K562 (cell line): ENCODE data around the gene OR10A3. TPM values are rescaled to one million over a fixed set of nuclear protein-coding genes. Genes with fewer than 3 reads are reported as not detected.

ENCODE experiments used
- BMI1 ChIP-seq: fragments of 150-350 bp; IDR thresholded peaks from 2 replicates; pipeline ENCODE4 v1.6.1; 2014; ENCODE audit warnings: low read length
- EP400 ChIP-seq: fragments of 450-650 bp; IDR thresholded peaks from 2 replicates; pipeline ENCODE4 v1.6.1; 2017; ENCODE audit warnings: antibody characterized with exemption, mild to moderate bottlenecking, moderate library complexity
- ETV1 ChIP-seq: fragments of 450-650 bp; conservative IDR thresholded peaks from 2 replicates; pipeline ENCODE4 v1.6.1; 2016; ENCODE audit warnings: missing genetic modification characterization, control low read depth, low read depth, missing compliant biosample characterization
- FOXK2 ChIP-seq, 2 experiments: fragments of 450-650 bp; IDR thresholded peaks in 1 of 2; conservative IDR thresholded peaks in 1 of 2; 2 replicates each; pipeline ENCODE4 v1.6.1; 2016; ENCODE audit warnings: low read depth in 2 of 2, mild to moderate bottlenecking in 1 of 2
- NKRF ChIP-seq: fragments of 450-650 bp; IDR thresholded peaks from 2 replicates; pipeline ENCODE4 v1.6.1; 2016; ENCODE audit warnings: borderline replicate concordance
- NR2F6 ChIP-seq: fragments of 450-650 bp; formaldehyde crosslinking; IDR thresholded peaks from 2 replicates; pipeline ENCODE4 v1.4.0; 2020; ENCODE audit warnings: mild to moderate bottlenecking
- RBM39 ChIP-seq: fragments of 200-400 bp; formaldehyde crosslinking; optimal IDR thresholded peaks from 2 replicates; pipeline ENCODE3; 2018; ENCODE audit warnings: low read depth, low read length
- ZBTB40 ChIP-seq, 2 experiments: fragments of 450-650 bp in 1 of 2; sonication (generic) in 1 of 2; formaldehyde crosslinking in 1 of 2; IDR thresholded peaks; 2 replicates each; pipeline versions ENCODE4 v1.7.1 to v1.9.0; 2016 to 2022; ENCODE audit warnings: inconsistent platforms in 1 of 2, mild to moderate bottlenecking in 1 of 2, missing genetic modification reagents in 1 of 2
- ZNF24 ChIP-seq: fragments of 450-650 bp; IDR thresholded peaks from 2 replicates; pipeline ENCODE4 v1.6.1; 2016
- ZNF277 ChIP-seq: fragments of 250-450 bp; sonication (Bioruptor Pico); IDR thresholded peaks from 2 replicates; pipeline ENCODE4 v1.8.0; 2022; ENCODE audit warnings: inconsistent platforms, mild to moderate bottlenecking, moderate library complexity, borderline replicate concordance
- ZNF282 ChIP-seq: sonication (generic); formaldehyde crosslinking; IDR thresholded peaks from 2 replicates; pipeline ENCODE4 v1.8.1; 2023; ENCODE audit warnings: missing genetic modification reagents
- ZNF398 ChIP-seq: fragments of 250-450 bp; sonication (Bioruptor Pico); IDR thresholded peaks from 2 replicates; pipeline ENCODE4 v1.8.0; 2021; ENCODE audit warnings: moderate library complexity, mild to moderate bottlenecking, inconsistent platforms
- polyA plus RNA-seq, 8 experiments: library from polyadenylated mRNA; depleted of rRNA in 4 of 8; stranded (reverse) in 5 of 8; unstranded in 3 of 8; fragments of >200 nt; fragmentation: Nextera tagmentation in 2 of 8; fragmentation: Illumina TruSeq in 1 of 8; extraction: Ambion mirVana in 2 of 8; extraction: Trizol in 1 of 8; gene quantifications; 2 replicates each; pipeline versions ENCODE4 v1.2.1 to v1.2.3, GENCODE V29; 2011 to 2014; ENCODE audit warnings: inconsistent platforms in 1 of 8, missing spikeins in 1 of 8
- total RNA-seq, 7 experiments: library from RNA; depleted of rRNA in 6 of 7; stranded (reverse); fragments of >200 nt in 6 of 7; fragmentation: Illumina TruSeq in 2 of 7; extraction: Trizol in 2 of 7; gene quantifications; 2 replicates each; pipeline versions ENCODE4 v1.2.1 to v1.2.3, GENCODE V29; 2011 to 2021; ENCODE audit warnings: low replicate concordance in 1 of 7

The OR10A3 gene
- total and polyA plus RNA-seq, 9 of the 15 experiments (the other 6 are each of a cell fraction or from before 2014, with no cell fraction given), result not detected

- TF ChIP-seq FOXK2 (conservative IDR thresholded peaks at IDR 0.05 in 1 of 2, IDR thresholded peaks at IDR 0.05 in 1 of 2; ENCODE audit: low read depth in 2 of 2) (peak; percentile 90 to 91), ETV1 (no peak; the same call in 1 of the 2 replicates), EP400 (peak; percentile 79), BMI1 (0 out of 2 replicates have a peak, but pooled peaks have one; percentile 15), ZBTB40 (IDR thresholded peaks at IDR 0.05) (peak; percentile 98), ZBTB40 (CRISPR knock-in tag; IDR thresholded peaks at IDR 0.05) (no peak), ZNF277 (CRISPR knock-in tag) (no peak), ZNF282 (CRISPR knock-in tag) (no peak), RBM39 (peak; percentile 85), NKRF (peak; percentile 66; the same call in 1 of the 2 replicates), ZNF398 (CRISPR knock-in tag) (no peak), NR2F6 (CRISPR knock-in tag) (no peak), ZNF24 (peak; percentile 52; the same call in 1 of the 2 replicates)
These were observed 45.5 kb upstream of the OR10A3 start, which contains the start of gene EIF3F (continued) for GRCh38 chr11:7986768-7987559.
